OCI-LY7 (cell line): ENCODE measurements around the gene TBC1D1. TPM values are rescaled to one million over a fixed set of nuclear protein-coding genes. Genes with fewer than 3 reads are reported as not detected.

Experiments used
- BruUV-seq: library from RNA; stranded (reverse); fragments of 400-500 nt; replicated peaks from 2 replicates; lab custom pipeline; 2021; lab: Mats Ljungman, UMichigan
- CTCF ChIA-PET: fragments of 300-600 bp; sonication (Branson Sonifier 250); formaldehyde crosslinking; loops from one replicate; lab custom pipeline; 2022; ENCODE audit warnings: antibody characterized with exemption; ENCODE audit not compliant: unreplicated experiment; lab: Charles Lee
- POLR2A ChIA-PET: fragments of 300-600 bp; sonication (Branson Sonifier 250); formaldehyde crosslinking; loops from one replicate; lab custom pipeline; 2022; ENCODE audit warnings: antibody characterized with exemption; lab: Charles Lee
- DNase-seq: peaks from one replicate; pipeline ENCODE4 v3.0.0-alpha.2; 2015; ENCODE audit warnings: low spot score
- H2AFZ ChIP-seq: fragments of 200-600 bp; sonication (generic), shearing (Covaris generic); 2 replicates; pipeline ENCODE4 v1.6.1; 2014; ENCODE audit warnings: mild to moderate bottlenecking, antibody characterized with exemption, low read length, moderate library complexity
- H3K27ac ChIP-seq: fragments of 200-600 bp; sonication (generic); 2 replicates; pipeline ENCODE4 v1.5.1; 2014; ENCODE audit warnings: mixed run types, low read depth, mild to moderate bottlenecking, moderate library complexity, low read length, inconsistent platforms; ENCODE audit not compliant: poor library complexity, severe bottlenecking
- H3K36me3 ChIP-seq: fragments of 200-600 bp; sonication (generic); 2 replicates; pipeline ENCODE4 v1.6.1; 2014; ENCODE audit warnings: mild to moderate bottlenecking, antibody characterized with exemption, low read length, moderate library complexity, mixed read lengths; ENCODE audit not compliant: insufficient read depth
- H3K4me1 ChIP-seq: fragments of 200-600 bp; sonication (generic); 2 replicates; pipeline ENCODE4 v1.5.1; 2014; ENCODE audit warnings: mild to moderate bottlenecking, low read length; ENCODE audit not compliant: insufficient read depth, poor library complexity, severe bottlenecking
- H3K4me2 ChIP-seq: fragments of 200-600 bp; sonication (generic); 2 replicates; pipeline ENCODE4 v1.6.1; 2014; ENCODE audit warnings: mild to moderate bottlenecking, low read length
- H3K4me3 ChIP-seq: fragments of 200-600 bp; sonication (generic); 2 replicates; pipeline ENCODE4 v1.5.1; 2014; ENCODE audit warnings: mild to moderate bottlenecking, low read depth, low read length; ENCODE audit not compliant: poor library complexity, severe bottlenecking
- H3K79me2 ChIP-seq: fragments of 200-600 bp; sonication (generic); 2 replicates; pipeline ENCODE4 v1.6.1; 2016; ENCODE audit warnings: low read depth, mild to moderate bottlenecking, low read length, moderate library complexity, mixed read lengths; ENCODE audit not compliant: insufficient read depth
- H3K9me2 ChIP-seq: fragments of 200-600 bp; sonication (generic); 2 replicates; pipeline ENCODE4 v1.6.1; 2016; ENCODE audit warnings: mild to moderate bottlenecking, low read length, mixed read lengths; ENCODE audit not compliant: insufficient read depth
- H3K9me3 ChIP-seq: fragments of 200-600 bp; sonication (generic); 2 replicates; pipeline ENCODE4 v1.6.1; 2014; ENCODE audit warnings: mild to moderate bottlenecking, mixed run types, low read length, mixed read lengths
- H4K20me1 ChIP-seq: fragments of 200-600 bp; sonication (generic); 2 replicates; pipeline ENCODE4 v1.6.1; 2014; ENCODE audit warnings: mild to moderate bottlenecking, antibody characterized with exemption, low read length, moderate library complexity, mixed read lengths; ENCODE audit not compliant: insufficient read depth
- CTCF ChIP-seq: fragments of 200-600 bp; sonication (generic); conservative IDR thresholded peaks from 2 replicates; pipeline ENCODE4 v1.5.1; 2014; ENCODE audit warnings: mild to moderate bottlenecking, antibody characterized with exemption, low read length, moderate library complexity, mixed read lengths
- EZH2phosphoT487 ChIP-seq: fragments of 200-600 bp; sonication (generic); IDR thresholded peaks from 2 replicates; pipeline ENCODE4 v1.6.1; 2018; ENCODE audit warnings: low read depth, borderline replicate concordance, mild to moderate bottlenecking, mixed run types, antibody characterized with exemption, low read length, moderate library complexity, mixed read lengths
- intact Hi-C: fragments of 100-400 bp; cut with micrococcal nuclease; formaldehyde crosslinking; loops from one replicate; pipeline ENCODE4 v1.10.0; 2022; ENCODE audit not compliant: unreplicated experiment
- total RNA-seq, 2 experiments: library from RNA; depleted of rRNA in 1 of 2; stranded (reverse); fragments of >200 nt in 1 of 2; shearing (Covaris generic) in 1 of 2; gene quantifications; 2 replicates each; pipeline ENCODE4 v1.2.3, GENCODE V29; 2014 to 2022

TBC1D1 gene
- total RNA-seq, 2 experiments from 2014 or later: 539 to 545 TPM

- BruUV-seq: TSS peak; percentile 18
These were observed 27.9 kb upstream of the TBC1D1 start for GRCh38 chr4:37862961-37863360.

DNA sequence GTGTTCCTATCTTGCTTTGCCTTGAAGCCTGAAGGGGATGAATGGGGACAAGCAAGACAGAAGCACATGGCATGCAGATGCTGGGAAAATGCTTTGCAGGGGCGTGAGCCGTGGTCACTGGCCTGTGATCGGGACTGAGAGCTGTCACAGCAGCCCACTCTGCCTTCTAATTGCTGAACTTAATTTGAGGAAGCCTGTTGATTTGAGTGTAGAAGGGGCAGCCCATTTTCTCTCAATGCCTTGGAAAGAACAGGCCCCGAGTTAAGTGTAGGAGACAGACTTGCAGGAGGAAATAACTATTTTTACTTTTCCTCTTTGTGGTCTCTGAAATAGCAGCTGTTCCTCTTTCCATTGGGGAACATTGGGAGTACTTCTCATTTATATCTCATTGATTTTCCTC is 26.1 kb upstream of the TBC1D1 start:
- Histone ChIP-seq H3K27ac (no peak overlapping the region), H3K36me3 (peaks cover 78% of the 10 kb centered on the region), H3K79me2 (no peaks in the 10 kb centered on the region), H3K9me2 (no peaks in the 10 kb centered on the region), H2AFZ (no peak overlapping the region), H3K9me3 (no peaks in the 10 kb centered on the region), H3K4me1 (no peaks in the 10 kb centered on the region), H3K4me2 (no peak overlapping the region), H4K20me1 (no peaks in the 10 kb centered on the region), H3K4me3 (no peak overlapping the region)
- TF ChIP-seq EZH2phosphoT487 (no peak), CTCF (no peak)
- intact Hi-C loops: no loop called here
- CTCF ChIA-PET: no interaction called here
- DNase-seq: no peak
- no TSS peak for BruUV-seq
- POLR2A ChIA-PET: interaction anchor here (0.7 to 2.7 kb wide), 4 partner anchors 9 to 39 kb away, joined by 3 to 10 read pairs (median 3); no protein-coding TSS in a partner anchor

More at GRCh38 chr4:37862961-37863360, 27.9 kb upstream of the TBC1D1 start:
- H3K4me3 ChIP-seq: no peak overlapping the region
- no peaks in the 10 kb centered on the region for H3K9me3 ChIP-seq
- no peaks in the 10 kb centered on the region for H4K20me1 ChIP-seq
- DNase-seq: no peak
- H3K36me3 ChIP-seq: peaks cover 92% of the 10 kb centered on the region
- CTCF ChIA-PET: no interaction called here
- TF ChIP-seq CTCF (no peak), EZH2phosphoT487 (no peak)
- no peaks in the 10 kb centered on the region for H3K9me2 ChIP-seq
- no peak overlapping the region for H2AFZ ChIP-seq
- POLR2A ChIA-PET: interaction anchor here (0.9 to 1.0 kb wide), 2 partner anchors 16 to 17 kb away, joined by 3 read pairs; no protein-coding TSS in a partner anchor
- no peaks in the 10 kb centered on the region for H3K79me2 ChIP-seq
- intact Hi-C loops: no loop called here
- H3K4me1 ChIP-seq: no peaks in the 10 kb centered on the region
- no peak overlapping the region for H3K27ac ChIP-seq
- H3K4me2 ChIP-seq: no peak overlapping the region

GRCh38 chr4:37865450-37865849 is 25.4 kb upstream of the TBC1D1 start:
- TF ChIP-seq EZH2phosphoT487 (no peak), CTCF (no peak)
- BruUV-seq: no TSS peak

More at GRCh38 chr4:37865450-37865849, 25.4 kb upstream of the TBC1D1 start:
- Histone ChIP-seq H3K27ac (no peak overlapping the region), H3K79me2 (no peaks in the 10 kb centered on the region), H3K4me1 (no peaks in the 10 kb centered on the region), H3K4me2 (no peak overlapping the region), H3K9me3 (no peaks in the 10 kb centered on the region), H3K4me3 (no peak overlapping the region), H3K9me2 (no peaks in the 10 kb centered on the region), H2AFZ (no peak overlapping the region), H4K20me1 (no peaks in the 10 kb centered on the region), H3K36me3 (peaks cover 72% of the 10 kb centered on the region)
- ChIA-PET POLR2A (interaction anchor here (1.0 to 2.7 kb wide), 3 partner anchors 10 to 24 kb away, joined by 3 to 10 read pairs (median 3); no protein-coding TSS in a partner anchor), CTCF (no interaction called here)
- DNase-seq: no peak
- intact Hi-C loops: no loop called here
